Fibroblast of the aortic adventitia (primary cell): Measurements from ENCODE around the gene NEFH. TPM values are rescaled to one million over a fixed set of nuclear protein-coding genes. Genes with fewer than 3 reads are reported as not detected.

Experiments
- DNase-seq: peaks from one replicate; pipeline ENCODE4 v3.0.0-alpha.2; 2010; ENCODE audit warnings: low read depth
- H3K4me3 ChIP-seq: 2 replicates; pipeline ENCODE4 v1.5.1; 2011; ENCODE audit warnings: low read depth, mild to moderate bottlenecking, control low read depth, low read length, moderate library complexity
- CTCF ChIP-seq: IDR thresholded peaks from 2 replicates; pipeline ENCODE4 v1.5.1; 2011; ENCODE audit warnings: mild to moderate bottlenecking, low read length, control low read depth, inconsistent platforms; ENCODE audit not compliant: insufficient read depth
- total RNA-seq: library from RNA; depleted of rRNA; stranded (reverse); fragments of >200 nt; gene quantifications from 2 replicates; pipeline ENCODE4 v1.2.3, GENCODE V29; 2012; ENCODE audit warnings: low replicate concordance

Gene NEFH
- total RNA-seq, 1 donor = 0.54 TPM

- DNase-seq = no peak
- H3K4me3 ChIP-seq = no peak overlapping the region
- no peak for TF ChIP-seq CTCF
Observed at GRCh38 chr22:29450222-29450621, 29.8 kb upstream of the NEFH start.

- no peak overlapping the region for H3K4me3 ChIP-seq
- TF ChIP-seq CTCF = no peak
- DNase-seq = no peak
Observed at GRCh38 chr22:29451863-29452262, 28.2 kb upstream of the NEFH start.

- H3K4me3 ChIP-seq = no peak overlapping the region
- no peak for DNase-seq
- no peak for TF ChIP-seq CTCF
Observed at GRCh38 chr22:29454276-29454675, 25.7 kb upstream of the NEFH start.

GRCh38 chr22:29456211-29456671, 23.8 kb upstream of the NEFH start:
- no peak overlapping the region for H3K4me3 ChIP-seq
- TF ChIP-seq CTCF = no peak
- DNase-seq = no peak

- DNase-seq = peak; percentile 22
- no peak overlapping the region for H3K4me3 ChIP-seq
- TF ChIP-seq CTCF = no peak
Observed at GRCh38 chr22:29457730-29458129, 22.3 kb upstream of the NEFH start.

- no peak for TF ChIP-seq CTCF
- no peak for DNase-seq
- no peak overlapping the region for H3K4me3 ChIP-seq
Observed at GRCh38 chr22:29458551-29458950, 21.5 kb upstream of the NEFH start.

GRCh38 chr22:29459773-29460172, 20.2 kb upstream of the NEFH start:
- DNase-seq = no peak
- no peak overlapping the region for H3K4me3 ChIP-seq
- TF ChIP-seq CTCF = no peak
